GM23338 (cell line): ENCODE measurements around the gene TNFAIP3. TPM values are rescaled to one million over a fixed set of nuclear protein-coding genes. Genes with fewer than 3 reads are reported as not detected.
"Not testable (repeated sequence)": the region's sequence is repeated elsewhere in the genome, so short reads cannot be mapped to it uniquely, and the experiment has no call there.

Experiments used
- ATAC-seq: fragments of 200-7000 bp; cut with Tn5 transposase; 3 replicates; pipeline ENCODE4 v1.9.1; 2020
- DNase-seq: peaks from one replicate; pipeline ENCODE4 v3.0.0-alpha.2; 2015; ENCODE audit warnings: low spot score
- H2AFZ ChIP-seq: fragments of 200-600 bp; sonication (generic); 2 replicates; pipeline ENCODE4 v1.8.0; 2016; ENCODE audit warnings: antibody characterized with exemption, mild to moderate bottlenecking, moderate library complexity
- H3F3A ChIP-seq: fragments of 200-600 bp; sonication (generic); replicated peaks from 2 replicates; pipeline ENCODE4 v1.8.0; 2017; ENCODE audit warnings: antibody characterized with exemption, mixed run types, low read depth
- H3K27ac ChIP-seq: fragments of 200-600 bp; sonication (generic); 2 replicates; pipeline ENCODE4 v1.6.1; 2016; ENCODE audit warnings: low read depth
- H3K27me3 ChIP-seq: fragments of 200-600 bp; sonication (generic); 2 replicates; pipeline ENCODE4 v1.8.0; 2016; ENCODE audit warnings: mild to moderate bottlenecking, mixed run types, moderate library complexity; ENCODE audit not compliant: insufficient read depth
- H3K36me3 ChIP-seq: fragments of 200-600 bp; sonication (generic); 2 replicates; pipeline ENCODE4 v1.8.0; 2016; ENCODE audit warnings: mild to moderate bottlenecking; ENCODE audit not compliant: insufficient read depth
- H3K4me1 ChIP-seq: fragments of 200-600 bp; sonication (generic); 2 replicates; pipeline ENCODE4 v1.8.0; 2016; ENCODE audit warnings: mild to moderate bottlenecking, moderate library complexity; ENCODE audit not compliant: insufficient read depth
- H3K4me2 ChIP-seq: fragments of 200-600 bp; sonication (generic); 2 replicates; pipeline ENCODE4 v1.7.1; 2017; ENCODE audit warnings: mixed run types
- H3K4me3 ChIP-seq: fragments of 200-600 bp; sonication (generic); 2 replicates; pipeline ENCODE4 v1.6.1; 2016; ENCODE audit warnings: mixed run types
- H3K79me2 ChIP-seq: fragments of 200-600 bp; sonication (generic); replicated peaks from 2 replicates; pipeline ENCODE4 v1.8.0; 2017; ENCODE audit warnings: mild to moderate bottlenecking; ENCODE audit not compliant: insufficient read depth
- H3K9me2 ChIP-seq: fragments of 200-600 bp; sonication (generic); 2 replicates; pipeline ENCODE4 v1.8.0; 2017; ENCODE audit not compliant: insufficient read depth
- H4K20me1 ChIP-seq: fragments of 200-600 bp; sonication (generic); replicated peaks from 2 replicates; pipeline ENCODE4 v1.8.0; 2017; ENCODE audit warnings: mild to moderate bottlenecking; ENCODE audit not compliant: insufficient read depth
- H3K27ac Mint-ChIP-seq: 2 replicates; pipeline ENCODE4 v1.8.0; 2020; ENCODE audit warnings: inconsistent platforms, mild to moderate bottlenecking, moderate library complexity, mixed read lengths
- H3K27me3 Mint-ChIP-seq: 3 replicates; pipeline ENCODE4 v1.8.0; 2022; ENCODE audit warnings: low read depth, mild to moderate bottlenecking, moderate library complexity, mixed read lengths, inconsistent platforms; ENCODE audit not compliant: insufficient read depth, poor library complexity
- H3K36me3 Mint-ChIP-seq: 3 replicates; pipeline ENCODE4 v1.8.0; 2021; ENCODE audit warnings: low read depth, mild to moderate bottlenecking, inconsistent platforms, moderate library complexity, mixed read lengths
- H3K4me1 Mint-ChIP-seq: 3 replicates; pipeline ENCODE4 v1.8.0; 2020; ENCODE audit warnings: mild to moderate bottlenecking, inconsistent platforms, mixed read lengths
- H3K4me3 Mint-ChIP-seq: 3 replicates; pipeline ENCODE4 v1.8.0; 2021; ENCODE audit warnings: moderate library complexity, mild to moderate bottlenecking, inconsistent platforms, mixed read lengths
- H3K9me3 Mint-ChIP-seq: 3 replicates; pipeline ENCODE4 v1.8.0; 2020; ENCODE audit warnings: moderate library complexity, mild to moderate bottlenecking, inconsistent platforms, mixed read lengths
- CTCF ChIP-seq, 2 experiments: fragments of 200-600 bp in 1 of 2; sonication (generic) in 1 of 2; conservative IDR thresholded peaks; 2 replicates each; pipeline versions ENCODE4 v1.5.1 to v1.6.1; 2016 to 2017; ENCODE audit warnings: antibody characterized with exemption in 2 of 2, low read depth in 2 of 2, mild to moderate bottlenecking in 2 of 2, moderate library complexity in 1 of 2
- ETS1 ChIP-seq: IDR thresholded peaks from 2 replicates; pipeline ENCODE4 v1.6.1; 2016; ENCODE audit warnings: antibody characterized with exemption
- EZH2 ChIP-seq: fragments of 200-600 bp; sonication (generic); IDR thresholded peaks from one replicate; pipeline ENCODE4 v1.8.0; 2017; ENCODE audit warnings: antibody characterized with exemption, mild to moderate bottlenecking, low read depth; ENCODE audit not compliant: unreplicated experiment
- NANOG ChIP-seq: IDR thresholded peaks from 2 replicates; pipeline ENCODE4 v1.6.1; 2016; ENCODE audit warnings: antibody characterized with exemption, borderline replicate concordance
- STAT1 ChIP-seq: IDR thresholded peaks from one replicate; pipeline ENCODE4 v1.6.1; 2016; ENCODE audit warnings: antibody characterized with exemption; ENCODE audit not compliant: unreplicated experiment
- polyA plus RNA-seq: library from polyadenylated mRNA; unstranded; fragments of >200 nt; fragmentation: Nextera tagmentation; extraction: Ambion mirVana; gene quantifications from 2 replicates; pipeline ENCODE4 v1.2.1, GENCODE V29; 2016
- total RNA-seq: library from RNA; depleted of rRNA; stranded (reverse); fragments of >200 nt; shearing (Covaris generic); gene quantifications from 2 replicates; pipeline ENCODE4 v1.2.3, GENCODE V29; 2014
- TF ChIP-seq, protein P1 (sequence below): IDR thresholded peaks from one replicate; pipeline ENCODE4 v1.6.1; 2018; ENCODE audit warnings: antibody characterized with exemption; ENCODE audit not compliant: unreplicated experiment

Gene TNFAIP3
- total and polyA plus RNA-seq, 2 experiments from 2014 or later: 2.1 to 2.3 TPM

GRCh38 chr6:137884149-137884909, 17.3 kb downstream of the TNFAIP3 start (continued):
- TF ChIP-seq, protein P1, sequence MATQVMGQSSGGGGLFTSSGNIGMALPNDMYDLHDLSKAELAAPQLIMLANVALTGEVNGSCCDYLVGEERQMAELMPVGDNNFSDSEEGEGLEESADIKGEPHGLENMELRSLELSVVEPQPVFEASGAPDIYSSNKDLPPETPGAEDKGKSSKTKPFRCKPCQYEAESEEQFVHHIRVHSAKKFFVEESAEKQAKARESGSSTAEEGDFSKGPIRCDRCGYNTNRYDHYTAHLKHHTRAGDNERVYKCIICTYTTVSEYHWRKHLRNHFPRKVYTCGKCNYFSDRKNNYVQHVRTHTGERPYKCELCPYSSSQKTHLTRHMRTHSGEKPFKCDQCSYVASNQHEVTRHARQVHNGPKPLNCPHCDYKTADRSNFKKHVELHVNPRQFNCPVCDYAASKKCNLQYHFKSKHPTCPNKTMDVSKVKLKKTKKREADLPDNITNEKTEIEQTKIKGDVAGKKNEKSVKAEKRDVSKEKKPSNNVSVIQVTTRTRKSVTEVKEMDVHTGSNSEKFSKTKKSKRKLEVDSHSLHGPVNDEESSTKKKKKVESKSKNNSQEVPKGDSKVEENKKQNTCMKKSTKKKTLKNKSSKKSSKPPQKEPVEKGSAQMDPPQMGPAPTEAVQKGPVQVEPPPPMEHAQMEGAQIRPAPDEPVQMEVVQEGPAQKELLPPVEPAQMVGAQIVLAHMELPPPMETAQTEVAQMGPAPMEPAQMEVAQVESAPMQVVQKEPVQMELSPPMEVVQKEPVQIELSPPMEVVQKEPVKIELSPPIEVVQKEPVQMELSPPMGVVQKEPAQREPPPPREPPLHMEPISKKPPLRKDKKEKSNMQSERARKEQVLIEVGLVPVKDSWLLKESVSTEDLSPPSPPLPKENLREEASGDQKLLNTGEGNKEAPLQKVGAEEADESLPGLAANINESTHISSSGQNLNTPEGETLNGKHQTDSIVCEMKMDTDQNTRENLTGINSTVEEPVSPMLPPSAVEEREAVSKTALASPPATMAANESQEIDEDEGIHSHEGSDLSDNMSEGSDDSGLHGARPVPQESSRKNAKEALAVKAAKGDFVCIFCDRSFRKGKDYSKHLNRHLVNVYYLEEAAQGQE: no peak
- no peak for TF ChIP-seq ETS1
- no peak for TF ChIP-seq EZH2
- no peak for TF ChIP-seq NANOG
- no peak for TF ChIP-seq CTCF (conservative IDR thresholded peaks at IDR 0.05; ENCODE audit: low read depth in 2 of 2)
- no peak for TF ChIP-seq STAT1

DNA sequence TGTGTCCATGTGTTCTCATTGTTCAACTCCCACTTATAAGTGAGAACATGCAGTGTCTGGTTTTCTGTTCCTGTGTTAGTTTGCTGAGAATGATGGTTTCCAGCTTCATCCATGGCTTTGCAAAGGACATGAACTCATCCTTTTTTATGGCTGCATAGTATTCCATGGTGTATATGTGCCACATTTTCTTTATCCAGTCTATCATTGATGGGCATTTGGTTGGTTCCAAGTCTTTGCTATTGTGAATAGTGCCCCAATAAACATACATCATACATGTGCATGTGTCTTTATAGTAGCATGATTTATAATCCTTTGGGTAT, 17.8 kb downstream of the TNFAIP3 start:
- not testable (repeated sequence) for H3K4me3 ChIP-seq, H4K20me1 ChIP-seq, H3K79me2 ChIP-seq, H3K4me3 Mint-ChIP-seq, H3K9me2 ChIP-seq, H3K27me3 Mint-ChIP-seq, H3K27ac Mint-ChIP-seq, H3K4me1 ChIP-seq, H3K36me3 Mint-ChIP-seq, H3K27ac ChIP-seq, H3K4me2 ChIP-seq, H2AFZ ChIP-seq, H3F3A ChIP-seq, H3K27me3 ChIP-seq, ATAC-seq, H3K36me3 ChIP-seq, DNase-seq
- H3K9me3 Mint-ChIP-seq: peaks cover 16% of the 10 kb centered on the region; the same call in 2 of the 3 replicates
- peaks cover 18% of the 10 kb centered on the region for H3K4me1 Mint-ChIP-seq

DNA sequence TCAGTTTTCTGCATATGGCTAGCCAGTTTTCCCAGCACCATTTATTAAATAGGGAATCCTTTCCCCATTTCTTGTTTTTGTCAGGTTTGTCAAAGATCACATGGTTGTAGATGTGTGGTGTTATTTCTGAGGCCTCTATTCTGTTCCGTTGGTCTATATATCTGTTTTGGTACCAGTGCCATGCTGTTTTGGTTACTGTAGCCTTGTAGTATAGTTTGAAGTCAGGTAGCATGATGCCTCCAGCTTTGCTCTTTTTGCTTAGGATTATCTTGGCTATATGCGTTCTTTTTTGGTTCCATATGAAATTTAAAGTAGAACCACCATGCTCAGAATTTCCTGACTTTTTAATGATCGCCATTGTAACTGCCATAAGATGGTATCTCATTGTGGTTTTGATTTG, 19.2 kb downstream of the TNFAIP3 start:
- ATAC-seq, H3K27me3 Mint-ChIP-seq, H3K9me2 ChIP-seq, H4K20me1 ChIP-seq, H3K4me1 Mint-ChIP-seq, H3K79me2 ChIP-seq, H3K4me2 ChIP-seq, H3K36me3 Mint-ChIP-seq, H3K4me1 ChIP-seq, H3K27ac Mint-ChIP-seq, H2AFZ ChIP-seq, H3K4me3 Mint-ChIP-seq, H3K4me3 ChIP-seq, DNase-seq, H3K27ac ChIP-seq, H3K36me3 ChIP-seq, H3K27me3 ChIP-seq, H3F3A ChIP-seq: not testable (repeated sequence)
- H3K9me3 Mint-ChIP-seq: peaks cover 16% of the 10 kb centered on the region; the same call in 2 of the 3 replicates
